Left lung (tissue), 10 donors: ENCODE measurements around the gene SNTB2. TPM values are rescaled to one million over a fixed set of nuclear protein-coding genes. Genes with fewer than 3 reads are reported as not detected.
A peak's percentile ranks its signal among the peaks of the same experiment; 100 is the strongest.

Experiments
- ATAC-seq: fragments of 200-7000 bp; cut with Tn5 transposase; one replicate; pipeline ENCODE4 v1.9.1; 2020; ENCODE audit warnings: moderate library complexity
- DNase-seq, 4 donors: peaks; one replicate each; pipeline ENCODE4 v3.0.0-alpha.2; 2013 to 2020
- H3K27ac ChIP-seq, 2 donors: fragments of 200-600 bp; sonication (generic) in 1 of 2; one replicate each; pipeline versions ENCODE4 v1.5.0 to v1.8.0; 2020 to 2021
- H3K27me3 ChIP-seq, 2 donors: fragments of 200-600 bp; sonication (generic) in 1 of 2; one replicate each; pipeline versions ENCODE4 v1.5.0 to v1.8.0; 2020 to 2021
- H3K36me3 ChIP-seq, 2 donors: fragments of 200-600 bp; sonication (generic) in 1 of 2; one replicate each; pipeline versions ENCODE4 v1.5.0 to v1.8.0; 2020 to 2021
- H3K4me1 ChIP-seq, 2 donors: fragments of 200-600 bp; one replicate each; pipeline ENCODE4 v1.8.0; 2021
- H3K4me3 ChIP-seq, 2 donors: fragments of 200-600 bp; sonication (generic) in 1 of 2; one replicate each; pipeline versions ENCODE4 v1.5.0 to v1.8.0; 2020 to 2021; ENCODE audit warnings: mild to moderate bottlenecking in 1 of 2
- H3K9me3 ChIP-seq, 2 donors: fragments of 200-600 bp; sonication (generic) in 1 of 2; one replicate each; pipeline versions ENCODE4 v1.5.0 to v1.8.0; 2020 to 2021
- intact Hi-C, 2 donors: fragments of 100-400 bp; cut with DNase I; formaldehyde crosslinking; loops; one replicate each; pipeline versions ENCODE4 v1.11.2 to v1.14.2; 2022
- polyA plus RNA-seq, 6 donors: library from polyadenylated mRNA; unstranded; fragments of 120-200 nt; gene quantifications; one replicate each; pipeline ENCODE4 v1.2.1, GENCODE V29; 2013; ENCODE audit not compliant: insufficient read length in 6 of 6
- total RNA-seq, 2 donors: library from RNA; stranded (reverse); fragmentation: NEBNext Ultra II Directional; extraction: Animal tissue kit (Norgen Biotek cat#: 25700); gene quantifications; one replicate each; pipeline ENCODE4 v1.2.1, GENCODE V29; 2021
- TF ChIP-seq, protein P1 (sequence below), 2 donors: fragments of 200-600 bp; sonication (generic) in 1 of 2; IDR thresholded peaks; one replicate each; pipeline versions ENCODE4 v1.5.0 to v1.8.0; 2021; ENCODE audit warnings: antibody characterized with exemption in 2 of 2
- donor health status: DM: no; HTN: yes; CAD: no.
- donor health status: DM: no; HTN: no; CAD: no.

The SNTB2 gene
- total and polyA plus RNA-seq, 8 donors: 22.8 to 47.3 (median 25.1) TPM

DNA sequence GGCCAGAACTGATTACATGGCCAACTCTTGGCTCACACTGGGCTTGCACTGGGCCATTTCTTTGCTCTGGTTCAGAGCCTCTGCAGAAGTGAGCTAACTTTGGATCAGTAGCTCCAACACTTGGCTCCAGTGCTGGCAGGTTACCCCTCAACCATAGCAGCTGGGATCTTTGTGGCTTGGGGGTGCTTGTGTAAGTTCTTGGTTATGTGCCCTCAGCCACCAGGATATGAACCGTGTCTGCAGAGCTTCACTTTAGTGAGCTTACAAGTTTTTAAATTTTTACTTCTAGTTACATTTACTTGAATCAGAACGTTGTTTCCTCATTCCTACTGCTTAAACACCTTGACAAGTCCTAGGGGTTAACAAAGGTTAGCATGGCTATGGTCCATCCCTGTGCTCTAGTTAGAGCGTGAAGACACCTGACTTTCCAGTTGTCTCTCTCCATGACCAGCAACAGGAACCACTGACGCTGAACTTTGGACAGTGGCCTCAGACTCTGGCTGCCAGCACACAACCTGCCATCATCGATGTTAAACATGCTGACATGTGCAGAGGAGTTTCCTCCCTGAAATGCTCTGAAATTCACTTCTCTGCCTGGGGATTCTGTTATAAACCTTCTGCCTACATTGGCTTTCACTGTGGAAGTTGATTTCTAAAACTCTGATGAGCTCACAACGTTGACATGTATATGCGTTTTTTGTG is 139.4 kb downstream of the SNTB2 start:
- Histone ChIP-seq H3K36me3 (peaks cover 0 to 71% of the 10 kb centered on the region in 2 donors), H3K27ac (no peak overlapping the region), H3K4me1 (peaks cover 18 to 65% of the 10 kb centered on the region in 2 donors), H3K27me3 (no peaks in the 10 kb centered on the region), H3K9me3 (no peaks in the 10 kb centered on the region), H3K4me3 (no peak overlapping the region)
- TF ChIP-seq, protein P1, sequence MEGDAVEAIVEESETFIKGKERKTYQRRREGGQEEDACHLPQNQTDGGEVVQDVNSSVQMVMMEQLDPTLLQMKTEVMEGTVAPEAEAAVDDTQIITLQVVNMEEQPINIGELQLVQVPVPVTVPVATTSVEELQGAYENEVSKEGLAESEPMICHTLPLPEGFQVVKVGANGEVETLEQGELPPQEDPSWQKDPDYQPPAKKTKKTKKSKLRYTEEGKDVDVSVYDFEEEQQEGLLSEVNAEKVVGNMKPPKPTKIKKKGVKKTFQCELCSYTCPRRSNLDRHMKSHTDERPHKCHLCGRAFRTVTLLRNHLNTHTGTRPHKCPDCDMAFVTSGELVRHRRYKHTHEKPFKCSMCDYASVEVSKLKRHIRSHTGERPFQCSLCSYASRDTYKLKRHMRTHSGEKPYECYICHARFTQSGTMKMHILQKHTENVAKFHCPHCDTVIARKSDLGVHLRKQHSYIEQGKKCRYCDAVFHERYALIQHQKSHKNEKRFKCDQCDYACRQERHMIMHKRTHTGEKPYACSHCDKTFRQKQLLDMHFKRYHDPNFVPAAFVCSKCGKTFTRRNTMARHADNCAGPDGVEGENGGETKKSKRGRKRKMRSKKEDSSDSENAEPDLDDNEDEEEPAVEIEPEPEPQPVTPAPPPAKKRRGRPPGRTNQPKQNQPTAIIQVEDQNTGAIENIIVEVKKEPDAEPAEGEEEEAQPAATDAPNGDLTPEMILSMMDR (IDR thresholded peaks at IDR 0.05): no peak
- DNase-seq (no peak), ATAC-seq (no peak)
- intact Hi-C loops: no loop called here

DNA sequence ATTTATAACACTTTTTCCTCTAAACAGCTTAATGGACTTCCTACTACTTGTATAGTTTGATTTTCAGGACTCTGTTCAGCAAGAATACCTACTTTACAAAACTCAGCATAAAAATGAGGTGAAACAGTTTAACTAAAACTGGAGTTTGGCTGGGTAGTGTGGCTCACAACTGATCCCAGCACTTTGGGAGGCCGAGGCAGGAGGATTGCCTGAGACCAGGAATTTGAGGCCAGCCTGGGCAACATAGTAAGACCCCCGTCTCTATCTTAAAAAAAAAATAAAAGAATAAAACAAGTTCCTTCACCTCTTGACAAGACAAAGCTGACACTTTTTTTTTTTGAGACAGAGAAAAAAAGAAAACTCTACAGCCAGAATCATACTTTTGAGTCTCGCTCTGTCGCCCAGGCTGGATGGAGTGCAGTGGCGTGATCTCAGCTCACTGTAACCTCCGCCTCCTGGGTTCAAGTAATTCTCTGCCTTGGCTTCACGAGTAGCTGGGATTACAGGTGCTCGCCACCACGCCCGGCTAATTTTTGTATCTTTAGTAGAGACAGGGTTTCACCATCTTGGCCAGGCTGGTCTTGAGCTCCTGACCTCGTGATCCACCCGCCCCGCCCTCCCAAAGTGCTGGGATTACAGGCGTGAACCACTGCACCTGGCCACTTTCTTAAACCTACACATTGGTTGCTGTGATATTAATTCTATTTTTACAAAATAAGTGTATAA is 140.8 kb downstream of the SNTB2 start:
- H3K9me3 ChIP-seq: no peaks in the 10 kb centered on the region
- no peak overlapping the region for H3K27ac ChIP-seq
- no peak overlapping the region for H3K4me3 ChIP-seq
- H3K27me3 ChIP-seq: no peaks in the 10 kb centered on the region
- DNase-seq (no peak), ATAC-seq (no peak)
- TF ChIP-seq, protein P1 (IDR thresholded peaks at IDR 0.05): no peak
- H3K4me1 ChIP-seq: peaks cover 18 to 65% of the 10 kb centered on the region in 2 donors
- H3K36me3 ChIP-seq: peaks cover 0 to 67% of the 10 kb centered on the region in 2 donors
- intact Hi-C loops: no loop called here

DNA sequence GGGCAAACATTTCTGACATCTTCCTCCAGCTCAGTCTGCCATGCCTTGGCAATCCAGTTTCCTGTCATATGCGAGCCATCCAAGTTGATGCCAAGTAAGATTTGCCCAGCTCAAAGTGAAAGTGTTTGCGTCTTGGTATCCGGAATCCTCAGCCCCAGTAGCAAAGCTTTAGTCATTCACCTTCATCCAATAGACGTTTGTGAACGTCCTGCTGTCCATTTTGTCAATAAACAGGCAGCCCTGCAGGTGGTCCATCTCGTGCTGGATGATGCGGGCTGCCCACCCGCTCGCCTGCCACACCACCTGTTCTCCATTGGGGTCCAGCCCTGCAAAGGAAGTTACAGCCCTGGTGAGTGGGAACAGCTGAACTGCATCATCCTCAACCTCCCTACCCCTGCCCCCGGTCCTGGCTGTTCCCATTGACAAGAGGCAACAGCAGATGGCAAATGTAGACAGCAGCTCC is 141.9 kb downstream of the SNTB2 start:
- peak overlapping the region in 1 of 2 donors; percentile 96 for H3K4me3 ChIP-seq
- ATAC-seq: no peak
- TF ChIP-seq, protein P1 (IDR thresholded peaks at IDR 0.05): no peak
- peaks cover 0 to 67% of the 10 kb centered on the region in 2 donors for H3K36me3 ChIP-seq
- DNase-seq: no peak
- intact Hi-C loops: no loop called here
- no peaks in the 10 kb centered on the region for H3K27me3 ChIP-seq
- H3K4me1 ChIP-seq: peaks cover 18 to 65% of the 10 kb centered on the region in 2 donors
- H3K27ac ChIP-seq: no peak overlapping the region
- no peaks in the 10 kb centered on the region for H3K9me3 ChIP-seq

DNA sequence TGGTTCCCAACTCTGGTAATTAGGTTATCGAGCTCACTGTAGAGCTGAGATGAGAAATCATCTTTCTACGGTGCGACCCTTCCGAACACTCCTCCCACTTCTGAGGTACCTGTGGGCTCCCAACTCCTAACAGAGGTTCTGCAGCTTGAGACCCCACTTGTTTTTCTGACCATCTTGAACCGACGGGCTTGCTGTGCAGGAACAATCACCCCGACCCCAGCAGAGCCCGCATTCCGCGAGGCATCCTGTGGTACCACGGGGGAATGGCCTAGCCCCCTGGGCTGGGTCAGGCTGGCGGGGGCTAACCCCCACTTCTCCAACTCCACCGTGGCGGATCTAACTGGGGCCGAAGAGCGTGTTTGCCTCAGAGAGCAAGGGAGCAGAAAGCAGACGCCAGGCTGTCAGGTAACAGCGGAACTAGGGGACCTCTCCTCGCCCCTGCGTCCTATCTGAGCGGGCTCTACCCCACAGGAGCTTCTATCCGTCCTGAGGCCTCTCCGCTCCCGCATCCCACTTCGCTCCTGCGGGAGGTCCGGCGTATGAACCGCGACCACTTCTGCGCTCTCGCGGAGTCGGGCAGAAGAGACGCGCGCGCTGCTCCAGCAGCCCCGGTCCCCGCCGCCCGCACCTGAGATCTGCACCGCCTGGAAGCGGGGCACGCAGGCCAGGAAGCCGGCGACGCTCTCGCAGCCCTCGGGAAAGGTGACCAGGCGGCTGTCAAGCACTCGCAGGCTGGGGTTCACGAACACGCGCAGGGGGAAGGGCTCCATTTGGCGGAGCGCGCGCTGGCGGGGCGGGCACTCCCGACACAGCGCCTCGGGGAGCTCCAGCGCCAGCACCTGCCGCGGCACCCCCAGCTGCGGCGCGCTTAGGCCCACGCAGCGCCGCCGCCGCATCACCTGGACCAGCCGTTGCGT is 142.7 kb downstream of the SNTB2 start:
- DNase-seq: peak in 1 of 4 donors; percentile 34
- TF ChIP-seq, protein P1 (IDR thresholded peaks at IDR 0.05): no peak
- ATAC-seq: peak; percentile 51
- peaks cover 18 to 57% of the 10 kb centered on the region in 2 donors for H3K4me1 ChIP-seq
- intact Hi-C loops: no loop called here
- H3K36me3 ChIP-seq: peaks cover 0 to 67% of the 10 kb centered on the region in 2 donors
- H3K27me3 ChIP-seq: no peaks in the 10 kb centered on the region
- H3K9me3 ChIP-seq: no peaks in the 10 kb centered on the region
- H3K27ac ChIP-seq: peak overlapping the region in 1 of 2 donors; percentile 90
- peak overlapping the region; percentile 90 to 96 for H3K4me3 ChIP-seq
